Hepatocyte (in vitro differentiated cells): ENCODE measurements around the gene ADGRD2.

Source experiments
- CTCF ChIP-seq: fragments of 200-600 bp; sonication (generic); IDR thresholded peaks from 2 replicates; pipeline ENCODE4 v1.5.1; 2016; ENCODE audit warnings: antibody characterized with exemption, mild to moderate bottlenecking; ENCODE audit not compliant: poor library complexity
- EZH2phosphoT487 ChIP-seq: fragments of 200-600 bp; sonication (generic); IDR thresholded peaks from one replicate; pipeline ENCODE4 v1.6.1; 2018; ENCODE audit warnings: antibody characterized with exemption, mild to moderate bottlenecking, low read depth, moderate library complexity; ENCODE audit not compliant: unreplicated experiment, severe bottlenecking

- no peak for TF ChIP-seq CTCF
- no peak for TF ChIP-seq EZH2phosphoT487
Measured at GRCh38 chr9:124452841-124453585, 2.8 kb downstream of the ADGRD2 start.
